H9 (cell line): ENCODE results near the gene STK38L. TPM values are rescaled to one million over a fixed set of nuclear protein-coding genes. Genes with fewer than 3 reads are reported as not detected.

Source experiments
- DNase-seq: peaks from one replicate; pipeline ENCODE4 v3.0.0-alpha.2; 2017
- H2AFZ ChIP-seq: one replicate; pipeline ENCODE4 v1.6.1; 2013; ENCODE audit warnings: mild to moderate bottlenecking, low read length, control low read depth, moderate library complexity
- H2AK5ac ChIP-seq: 2 replicates; pipeline ENCODE4 v1.6.1; 2013; ENCODE audit warnings: low read length, control low read depth, mixed read lengths; ENCODE audit not compliant: insufficient read length
- H2BK120ac ChIP-seq: one replicate; pipeline ENCODE4 v1.6.1; 2013; ENCODE audit warnings: low read depth, mild to moderate bottlenecking, low read length, control low read depth, inconsistent platforms; ENCODE audit not compliant: poor library complexity, severe bottlenecking
- H2BK12ac ChIP-seq: 2 replicates; pipeline ENCODE4 v1.6.1; 2013; ENCODE audit warnings: low read length, control low read depth, mixed read lengths, low read depth; ENCODE audit not compliant: insufficient read length
- H2BK15ac ChIP-seq: 2 replicates; pipeline ENCODE4 v1.6.1; 2013; ENCODE audit warnings: low read depth, low read length, control low read depth
- H2BK20ac ChIP-seq: one replicate; pipeline ENCODE4 v1.6.1; 2013; ENCODE audit warnings: low read depth, mild to moderate bottlenecking, low read length, control low read depth, inconsistent platforms; ENCODE audit not compliant: poor library complexity, severe bottlenecking
- H2BK5ac ChIP-seq: 2 replicates; pipeline ENCODE4 v1.6.1; 2013; ENCODE audit warnings: low read length, control low read depth, mixed read lengths; ENCODE audit not compliant: insufficient read length
- H3K14ac ChIP-seq: 2 replicates; pipeline ENCODE4 v1.6.1; 2013; ENCODE audit warnings: low read length, control low read depth; ENCODE audit not compliant: insufficient read depth
- H3K18ac ChIP-seq: 2 replicates; pipeline ENCODE4 v1.6.1; 2013; ENCODE audit warnings: low read depth, mild to moderate bottlenecking, mixed read lengths, low read length, control low read depth; ENCODE audit not compliant: insufficient read length
- H3K23ac ChIP-seq: 2 replicates; pipeline ENCODE4 v1.6.1; 2013; ENCODE audit warnings: low read length, control low read depth, mixed read lengths, low read depth; ENCODE audit not compliant: insufficient read length
- H3K23me2 ChIP-seq: 2 replicates; pipeline ENCODE4 v1.6.1; 2013; ENCODE audit warnings: low read depth, mild to moderate bottlenecking, mixed read lengths, low read length, control low read depth; ENCODE audit not compliant: insufficient read length, poor library complexity, severe bottlenecking
- H3K27ac ChIP-seq: 2 replicates; pipeline ENCODE4 v1.5.1; 2013; ENCODE audit warnings: low read length, control low read depth, mixed read lengths, low read depth; ENCODE audit not compliant: insufficient read length
- H3K27me3 ChIP-seq: 2 replicates; pipeline ENCODE4 v1.6.1; 2013; ENCODE audit warnings: low read length, control low read depth, inconsistent platforms; ENCODE audit not compliant: insufficient read depth
- H3K4ac ChIP-seq: 2 replicates; pipeline ENCODE4 v1.6.1; 2013; ENCODE audit warnings: low read depth, mild to moderate bottlenecking, control low read depth, inconsistent platforms, low read length, moderate library complexity
- H3K4me1 ChIP-seq: 2 replicates; pipeline ENCODE4 v1.6.1; 2013; ENCODE audit warnings: low read length, control low read depth, inconsistent platforms; ENCODE audit not compliant: insufficient read depth
- H3K4me2 ChIP-seq: 2 replicates; pipeline ENCODE4 v1.6.1; 2013; ENCODE audit warnings: low read length, control low read depth, mixed read lengths; ENCODE audit not compliant: insufficient read length, insufficient read depth
- H3K56ac ChIP-seq: 2 replicates; pipeline ENCODE4 v1.6.1; 2013; ENCODE audit warnings: low read depth, mild to moderate bottlenecking, mixed read lengths, low read length, control low read depth; ENCODE audit not compliant: insufficient read length
- H3K79me1 ChIP-seq: 2 replicates; pipeline ENCODE4 v1.6.1; 2013; ENCODE audit warnings: low read depth, mild to moderate bottlenecking, moderate library complexity, low read length, control low read depth, inconsistent platforms; ENCODE audit not compliant: insufficient read depth, poor library complexity, severe bottlenecking
- H3K79me2 ChIP-seq: 2 replicates; pipeline ENCODE4 v1.6.1; 2013; ENCODE audit warnings: low read length, control low read depth, inconsistent platforms; ENCODE audit not compliant: insufficient read depth
- H3K9ac ChIP-seq: 2 replicates; pipeline ENCODE4 v1.6.1; 2013; ENCODE audit warnings: low read length, control low read depth, mixed read lengths; ENCODE audit not compliant: insufficient read length; ENCODE audit errors: extremely low read depth
- H3K9me3 ChIP-seq: one replicate; pipeline ENCODE4 v1.6.1; 2013; ENCODE audit warnings: low read depth, low read length, inconsistent platforms; ENCODE audit not compliant: control insufficient read depth
- H3T11ph ChIP-seq: one replicate; pipeline ENCODE4 v1.6.1; 2013; ENCODE audit warnings: mild to moderate bottlenecking, low read length, control low read depth, inconsistent platforms
- H4K20me1 ChIP-seq: one replicate; pipeline ENCODE4 v1.6.1; 2013; ENCODE audit not compliant: control insufficient read depth, insufficient read length, insufficient read depth
- H4K5ac ChIP-seq: 2 replicates; pipeline ENCODE4 v1.6.1; 2013; ENCODE audit warnings: low read depth, mild to moderate bottlenecking, mixed read lengths, low read length, control low read depth; ENCODE audit not compliant: insufficient read length
- H4K8ac ChIP-seq: replicated peaks from 2 replicates; pipeline ENCODE4 v1.6.1; 2013; ENCODE audit warnings: low read length, control low read depth, mixed read lengths, low read depth; ENCODE audit not compliant: insufficient read length
- H4K91ac ChIP-seq: 2 replicates; pipeline ENCODE4 v1.6.1; 2013; ENCODE audit warnings: low read depth, mild to moderate bottlenecking, moderate library complexity, mixed read lengths, low read length, control low read depth; ENCODE audit not compliant: insufficient read length
- H3K27ac Mint-ChIP-seq, 3 experiments: 2 replicates in 2 of 3; 3 replicates in 1 of 3; pipeline ENCODE4 v1.8.0; 2020 to 2021; ENCODE audit warnings: mixed read lengths in 3 of 3, mild to moderate bottlenecking in 1 of 3, moderate library complexity in 1 of 3
- H3K27me3 Mint-ChIP-seq: 2 replicates; pipeline ENCODE4 v1.8.0; 2021; ENCODE audit warnings: low read depth, mild to moderate bottlenecking, moderate library complexity, mixed read lengths
- H3K36me3 Mint-ChIP-seq, 3 experiments: 2 replicates in 2 of 3; 3 replicates in 1 of 3; pipeline ENCODE4 v1.8.0; 2020 to 2021; ENCODE audit warnings: low read depth in 3 of 3, mixed read lengths in 3 of 3; ENCODE audit not compliant: insufficient read depth in 1 of 3
- H3K4me1 Mint-ChIP-seq, 2 experiments: 2 replicates each; pipeline ENCODE4 v1.8.0; 2020; ENCODE audit warnings: mixed read lengths in 2 of 2
- H3K4me3 Mint-ChIP-seq, 2 experiments: 2 replicates in 1 of 2; 3 replicates in 1 of 2; pipeline ENCODE4 v1.8.0; 2020 to 2021; ENCODE audit warnings: mild to moderate bottlenecking in 2 of 2, mixed read lengths in 2 of 2, moderate library complexity in 1 of 2
- H3K9me3 Mint-ChIP-seq, 2 experiments: 2 replicates in 1 of 2; 3 replicates in 1 of 2; pipeline ENCODE4 v1.8.0; 2020; ENCODE audit warnings: mild to moderate bottlenecking in 2 of 2, mixed read lengths in 2 of 2, moderate library complexity in 1 of 2
- CTCF ChIP-seq: fragments of 200-600 bp; sonication (generic); conservative IDR thresholded peaks from 3 replicates; pipeline ENCODE4 v1.8.0; 2021; ENCODE audit warnings: antibody characterized with exemption, mild to moderate bottlenecking
- WGBS: extraction: QIAGEN DNeasy Blood & Tissue Kit; methylation state at CpG from one replicate; pipeline ENCODE4 v1.1.7; 2013; ENCODE audit warnings: missing lambda C conversion rate, low lambda C conversion rate, mixed read lengths; ENCODE audit not compliant: insufficient read length; ENCODE audit errors: extremely low coverage; 5-methylcytosine and 5-hydroxymethylcytosine counted together
- total RNA-seq: library from RNA; stranded (reverse); gene quantifications from 2 replicates; pipeline ENCODE4 v1.2.1, GENCODE V29; 2021

The STK38L gene
- total RNA-seq, 1 experiment from 2014 or later, result 44.9 TPM

GRCh38 chr12:27253347-27253746, 9.3 kb downstream of the STK38L start:
- H3K4me1 ChIP-seq, result no peaks in the 10 kb centered on the region
- H4K91ac ChIP-seq, result no peak overlapping the region
- H2BK15ac ChIP-seq, result no peak overlapping the region
- DNase-seq, result no peak
- H4K20me1 ChIP-seq, result no peaks in the 10 kb centered on the region
- no peaks in the 10 kb centered on the region; a peak in 1 of 7 replicates for H3K36me3 Mint-ChIP-seq
- H2BK20ac ChIP-seq, result no peak overlapping the region
- H3K27ac ChIP-seq, result no peak overlapping the region
- no peaks in the 10 kb centered on the region for H3K27me3 Mint-ChIP-seq
- H3K27ac Mint-ChIP-seq, result no peak overlapping the region
- peaks cover 3% of the 10 kb centered on the region for H3K79me1 ChIP-seq
- no peaks in the 10 kb centered on the region for H3K9me3 ChIP-seq
- no peaks in the 10 kb centered on the region for H3K23me2 ChIP-seq
- no CpG with 5 or more reads among the region's 2 CpGs for whole genome bisulfite sequencing
- H3K4me1 Mint-ChIP-seq, result peaks cover 0 to 2% of the 10 kb centered on the region in 2 experiments; a peak in 1 of 4 replicates
- H4K5ac ChIP-seq, result no peak overlapping the region
- no peak overlapping the region for H3K9ac ChIP-seq
- no peak overlapping the region for H2AFZ ChIP-seq
- H3K27me3 ChIP-seq, result no peaks in the 10 kb centered on the region
- H3K56ac ChIP-seq, result no peak overlapping the region
- no peak overlapping the region for H3K4ac ChIP-seq
- no peak overlapping the region for H2BK120ac ChIP-seq
- H2BK12ac ChIP-seq, result no peak overlapping the region
- H3T11ph ChIP-seq, result no peak overlapping the region
- H3K9me3 Mint-ChIP-seq, result no peaks in the 10 kb centered on the region
- TF ChIP-seq CTCF, result no peak
- H3K4me3 Mint-ChIP-seq, result no peak overlapping the region
- no peak overlapping the region for H3K4me2 ChIP-seq
- H3K79me2 ChIP-seq, result peaks cover 7% of the 10 kb centered on the region; the same call in 1 of the 2 replicates
- H3K14ac ChIP-seq, result no peak overlapping the region
- no peak overlapping the region for H3K23ac ChIP-seq
- no peak overlapping the region for H2BK5ac ChIP-seq
- H4K8ac ChIP-seq, result no peak overlapping the region
- H2AK5ac ChIP-seq, result no peak overlapping the region
- no peak overlapping the region for H3K18ac ChIP-seq
